ENCODE data around the gene ATP6V1F.

DNA sequence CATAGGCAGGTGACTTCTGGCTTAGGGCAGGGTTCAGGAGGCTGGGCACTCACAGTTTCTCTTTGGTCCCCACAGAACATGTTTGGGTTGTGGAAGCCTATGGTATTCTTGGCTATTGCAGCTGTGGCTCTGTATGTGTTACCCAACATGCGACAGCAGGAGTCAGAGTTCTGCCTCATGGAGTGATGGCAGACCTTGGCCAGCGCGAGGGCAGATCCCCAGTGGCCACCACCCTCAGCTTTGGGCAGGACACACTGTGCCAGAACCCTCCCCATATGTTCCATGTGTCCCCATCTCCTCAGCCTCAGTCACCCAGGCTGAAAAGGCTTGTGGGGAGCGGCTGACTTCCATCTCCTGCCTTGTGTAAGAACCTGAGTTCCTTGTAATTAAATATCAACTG lies 40.9 kb upstream of the ATP6V1F start:
- TF ChIP-seq, protein P1, sequence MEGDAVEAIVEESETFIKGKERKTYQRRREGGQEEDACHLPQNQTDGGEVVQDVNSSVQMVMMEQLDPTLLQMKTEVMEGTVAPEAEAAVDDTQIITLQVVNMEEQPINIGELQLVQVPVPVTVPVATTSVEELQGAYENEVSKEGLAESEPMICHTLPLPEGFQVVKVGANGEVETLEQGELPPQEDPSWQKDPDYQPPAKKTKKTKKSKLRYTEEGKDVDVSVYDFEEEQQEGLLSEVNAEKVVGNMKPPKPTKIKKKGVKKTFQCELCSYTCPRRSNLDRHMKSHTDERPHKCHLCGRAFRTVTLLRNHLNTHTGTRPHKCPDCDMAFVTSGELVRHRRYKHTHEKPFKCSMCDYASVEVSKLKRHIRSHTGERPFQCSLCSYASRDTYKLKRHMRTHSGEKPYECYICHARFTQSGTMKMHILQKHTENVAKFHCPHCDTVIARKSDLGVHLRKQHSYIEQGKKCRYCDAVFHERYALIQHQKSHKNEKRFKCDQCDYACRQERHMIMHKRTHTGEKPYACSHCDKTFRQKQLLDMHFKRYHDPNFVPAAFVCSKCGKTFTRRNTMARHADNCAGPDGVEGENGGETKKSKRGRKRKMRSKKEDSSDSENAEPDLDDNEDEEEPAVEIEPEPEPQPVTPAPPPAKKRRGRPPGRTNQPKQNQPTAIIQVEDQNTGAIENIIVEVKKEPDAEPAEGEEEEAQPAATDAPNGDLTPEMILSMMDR (conservative IDR thresholded peaks at IDR 0.05; ENCODE audit: low read length), result no peak
- no peak for TF ChIP-seq EZH2phosphoT487 (IDR thresholded peaks at IDR 0.05; ENCODE audit: borderline replicate concordance)

All from Loucy (cell line).